Stimulated activated naive CD8-positive, alpha-beta T cell treated with anti-CD3 and anti-CD28 coated beads, Interleukin-15, Interleukin-2, amounts not matched to agents 100 U/mL and 50 U/mL, for 24 hours (primary cell): ENCODE measurements around the gene LPO.

ENCODE experiments used
- ATAC-seq: fragments of 150-1000 bp; cut with Tn5 transposase; one replicate; pipeline ENCODE4 v1.10.0; 2021
- DNase-seq: peaks from one replicate; pipeline ENCODE4 v3.0.0; 2021

The LPO gene

GRCh38 chr17:58263773-58264172 is 25.4 kb downstream of the LPO start:
- ATAC-seq (no peak), DNase-seq (no peak)

- no peak for ATAC-seq
Measured at GRCh38 chr17:58264407-58265103, 26.2 kb downstream of the LPO start.

GRCh38 chr17:58265271-58265670 is 26.9 kb downstream of the LPO start:
- ATAC-seq (no peak), DNase-seq (no peak)

More at GRCh38 chr17:58264407-58265103, 26.2 kb downstream of the LPO start:
- DNase-seq: no peak

GRCh38 chr17:58265902-58266875 is 27.8 kb downstream of the LPO start:
- DNase-seq (no peak), ATAC-seq (no peak)

- DNase-seq (no peak), ATAC-seq (no peak)
Measured at GRCh38 chr17:58267347-58268324, 29.3 kb downstream of the LPO start.

GRCh38 chr17:58268326-58268725 is 29.9 kb downstream of the LPO start:
- ATAC-seq (no peak), DNase-seq (no peak)

- ATAC-seq (no peak), DNase-seq (no peak)
Measured at GRCh38 chr17:58268774-58269556, 30.6 kb downstream of the LPO start.

- DNase-seq: no peak
Measured at GRCh38 chr17:58269557-58270291, 31.3 kb downstream of the LPO start.

GRCh38 chr17:58270476-58271215 is 32.3 kb downstream of the LPO start:
- ATAC-seq: no peak
- DNase-seq: no peak

More at GRCh38 chr17:58269557-58270291, 31.3 kb downstream of the LPO start:
- no peak for ATAC-seq

GRCh38 chr17:58271216-58271931 is 33.0 kb downstream of the LPO start:
- no peak for ATAC-seq

GRCh38 chr17:58272367-58273280 is 34.2 kb downstream of the LPO start:
- ATAC-seq (no peak), DNase-seq (no peak)

More at GRCh38 chr17:58271216-58271931, 33.0 kb downstream of the LPO start:
- DNase-seq: no peak

GRCh38 chr17:58273453-58274104 is 35.2 kb downstream of the LPO start:
- DNase-seq (no peak), ATAC-seq (no peak)

GRCh38 chr17:58275417-58275816 is 37.0 kb downstream of the LPO start:
- no peak for DNase-seq
- no peak for ATAC-seq

- DNase-seq (no peak), ATAC-seq (no peak)
Measured at GRCh38 chr17:58276423-58276822, 38.0 kb downstream of the LPO start.

GRCh38 chr17:58277107-58277801 is 38.9 kb downstream of the LPO start:
- no peak for DNase-seq
- no peak for ATAC-seq

GRCh38 chr17:58277802-58278595 is 39.6 kb downstream of the LPO start:
- DNase-seq (no peak), ATAC-seq (no peak)
